Measurements from ENCODE around the gene PSMB1. TPM values are rescaled to one million over a fixed set of nuclear protein-coding genes. Genes with fewer than 3 reads are reported as not detected.
"Not testable (repeated sequence)": the region's sequence is repeated elsewhere in the genome, so short reads cannot be mapped to it uniquely, and the experiment has no call there.

PSMB1 gene
- total RNA-seq, 4 donors from 2014 or later: 340 to 380 (median 357) TPM

DNA sequence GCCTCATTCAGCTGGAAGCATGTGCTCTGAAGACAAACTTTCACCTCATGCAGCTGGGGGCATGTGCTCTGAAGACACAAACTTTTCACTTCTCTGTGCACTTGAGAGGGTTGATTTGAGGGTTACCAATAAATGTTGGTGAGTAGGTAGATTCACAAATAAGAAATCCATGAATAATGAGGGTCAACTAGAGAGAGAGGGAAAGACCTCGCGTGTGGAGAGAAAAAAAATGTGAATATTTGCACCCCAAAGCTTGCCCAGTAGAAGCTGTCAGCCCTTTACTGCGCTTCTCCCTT is 43.4 kb downstream of the PSMB1 start:
- Histone ChIP-seq H3K4me1 (peaks cover 9 to 12% of the 10 kb centered on the region in 2 donors), H3K36me3 (no peaks in the 10 kb centered on the region), H3K27ac (no peak overlapping the region), H3K9me3 (no peaks in the 10 kb centered on the region), H3K27me3 (no peaks in the 10 kb centered on the region), H3K4me3 (no peak overlapping the region)
- ATAC-seq (no peak), DNase-seq (no peak)
- in situ Hi-C loops (cut with MboI; ENCODE audit: low sequenced_read_pairs in 4 of 4) (loop anchor here in 2 of 4 donors (10.0 kb wide), 2 partner anchors 195 to 675 kb away; no protein-coding TSS in a partner anchor), intact Hi-C loops (cut with DNase I; ENCODE audit: low total_unique reads) (loop anchor here (10.0 kb wide), 1 partner anchor 545 kb away; no protein-coding TSS in a partner anchor)
- TF ChIP-seq, protein P1, sequence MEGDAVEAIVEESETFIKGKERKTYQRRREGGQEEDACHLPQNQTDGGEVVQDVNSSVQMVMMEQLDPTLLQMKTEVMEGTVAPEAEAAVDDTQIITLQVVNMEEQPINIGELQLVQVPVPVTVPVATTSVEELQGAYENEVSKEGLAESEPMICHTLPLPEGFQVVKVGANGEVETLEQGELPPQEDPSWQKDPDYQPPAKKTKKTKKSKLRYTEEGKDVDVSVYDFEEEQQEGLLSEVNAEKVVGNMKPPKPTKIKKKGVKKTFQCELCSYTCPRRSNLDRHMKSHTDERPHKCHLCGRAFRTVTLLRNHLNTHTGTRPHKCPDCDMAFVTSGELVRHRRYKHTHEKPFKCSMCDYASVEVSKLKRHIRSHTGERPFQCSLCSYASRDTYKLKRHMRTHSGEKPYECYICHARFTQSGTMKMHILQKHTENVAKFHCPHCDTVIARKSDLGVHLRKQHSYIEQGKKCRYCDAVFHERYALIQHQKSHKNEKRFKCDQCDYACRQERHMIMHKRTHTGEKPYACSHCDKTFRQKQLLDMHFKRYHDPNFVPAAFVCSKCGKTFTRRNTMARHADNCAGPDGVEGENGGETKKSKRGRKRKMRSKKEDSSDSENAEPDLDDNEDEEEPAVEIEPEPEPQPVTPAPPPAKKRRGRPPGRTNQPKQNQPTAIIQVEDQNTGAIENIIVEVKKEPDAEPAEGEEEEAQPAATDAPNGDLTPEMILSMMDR (IDR thresholded peaks at IDR 0.05 in 4 of 5, conservative IDR thresholded peaks at IDR 0.05 in 1 of 5): no peak
- TF ChIP-seq POLR2A (IDR thresholded peaks at IDR 0.05): no peak

DNA sequence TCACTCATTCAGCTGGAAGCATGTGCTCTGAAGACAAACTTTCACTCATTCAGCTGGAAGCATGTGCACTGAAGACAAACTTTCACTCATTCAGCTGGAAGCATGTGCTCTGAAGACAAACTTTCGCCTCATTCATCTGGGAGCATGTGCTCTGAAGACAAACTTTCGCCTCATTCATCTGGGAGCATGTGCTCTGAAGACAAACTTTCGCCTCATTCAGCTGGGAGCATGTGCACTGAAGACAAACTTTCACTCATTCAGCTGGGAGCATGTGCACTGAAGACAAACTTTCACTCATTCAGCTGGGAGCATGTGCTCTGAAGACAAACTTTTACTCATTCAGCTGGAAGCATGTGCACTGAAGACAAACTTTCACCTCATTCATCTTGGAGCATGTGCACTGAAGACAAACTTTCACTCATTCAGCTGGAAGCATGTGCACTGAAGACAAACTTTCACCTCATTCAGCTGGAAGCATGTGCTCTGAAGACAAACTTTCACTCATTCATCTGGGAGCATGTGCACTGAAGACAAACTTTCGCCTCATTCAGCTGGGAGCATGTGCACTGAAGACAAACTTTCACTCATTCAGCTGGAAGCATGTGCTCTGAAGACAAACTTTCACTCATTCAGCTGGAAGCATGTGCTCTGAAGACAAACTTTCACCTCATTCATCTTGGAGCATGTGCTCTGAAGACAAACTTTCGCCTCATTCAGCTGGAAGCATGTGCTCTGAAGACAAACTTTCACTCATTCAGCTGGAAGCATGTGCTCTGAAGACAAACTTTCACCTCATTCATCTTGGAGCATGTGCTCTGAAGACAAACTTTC is 44.0 kb downstream of the PSMB1 start:
- in situ Hi-C loops (cut with MboI; ENCODE audit: low sequenced_read_pairs in 4 of 4); H3K27ac ChIP-seq; ATAC-seq; H3K27me3 ChIP-seq; DNase-seq; H3K9me3 ChIP-seq; H3K4me1 ChIP-seq; H3K4me3 ChIP-seq; intact Hi-C loops (cut with DNase I; ENCODE audit: low total_unique reads); H3K36me3 ChIP-seq: not testable (repeated sequence)

DNA sequence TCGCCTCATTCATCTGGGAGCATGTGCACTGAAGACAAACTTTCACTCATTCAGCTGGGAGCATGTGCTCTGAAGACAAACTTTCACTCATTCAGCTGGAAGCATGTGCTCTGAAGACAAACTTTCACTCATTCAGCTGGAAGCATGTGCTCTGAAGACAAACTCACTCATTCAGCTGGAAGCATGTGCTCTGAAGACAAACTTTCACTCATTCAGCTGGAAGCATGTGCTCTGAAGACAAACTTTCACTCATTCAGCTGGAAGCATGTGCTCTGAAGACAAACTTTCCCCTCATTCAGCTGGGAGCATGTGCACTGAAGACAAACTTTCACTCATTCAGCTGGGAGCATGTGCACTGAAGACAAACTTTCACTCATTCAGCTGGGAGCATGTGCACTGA is 44.8 kb downstream of the PSMB1 start:
- H3K36me3 ChIP-seq; intact Hi-C loops (cut with DNase I; ENCODE audit: low total_unique reads); in situ Hi-C loops (cut with MboI; ENCODE audit: low sequenced_read_pairs in 4 of 4); H3K27ac ChIP-seq; ATAC-seq; DNase-seq; H3K4me1 ChIP-seq; H3K4me3 ChIP-seq; H3K27me3 ChIP-seq; H3K9me3 ChIP-seq: not testable (repeated sequence)

DNA sequence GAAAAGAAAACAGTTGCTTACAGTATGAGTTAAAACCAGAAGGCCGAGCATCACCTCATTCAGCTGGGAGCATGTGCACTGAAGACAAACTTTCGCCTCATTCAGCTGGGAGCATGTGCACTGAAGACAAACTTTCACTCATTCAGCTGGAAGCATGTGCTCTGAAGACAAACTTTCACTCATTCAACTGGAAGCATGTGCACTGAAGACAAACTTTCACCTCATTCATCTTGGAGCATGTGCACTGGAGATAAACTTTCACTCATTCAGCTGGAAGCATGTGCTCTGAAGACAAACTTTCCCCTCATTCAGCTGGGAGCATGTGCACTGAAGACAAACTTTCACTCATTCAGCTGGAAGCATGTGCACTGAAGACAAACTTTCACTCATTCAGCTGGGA is 45.4 kb downstream of the PSMB1 start:
- H3K9me3 ChIP-seq; H3K36me3 ChIP-seq; H3K27ac ChIP-seq; DNase-seq; H3K4me3 ChIP-seq; H3K27me3 ChIP-seq; intact Hi-C loops (cut with DNase I; ENCODE audit: low total_unique reads); H3K4me1 ChIP-seq; in situ Hi-C loops (cut with MboI; ENCODE audit: low sequenced_read_pairs in 4 of 4); ATAC-seq: not testable (repeated sequence)

DNA sequence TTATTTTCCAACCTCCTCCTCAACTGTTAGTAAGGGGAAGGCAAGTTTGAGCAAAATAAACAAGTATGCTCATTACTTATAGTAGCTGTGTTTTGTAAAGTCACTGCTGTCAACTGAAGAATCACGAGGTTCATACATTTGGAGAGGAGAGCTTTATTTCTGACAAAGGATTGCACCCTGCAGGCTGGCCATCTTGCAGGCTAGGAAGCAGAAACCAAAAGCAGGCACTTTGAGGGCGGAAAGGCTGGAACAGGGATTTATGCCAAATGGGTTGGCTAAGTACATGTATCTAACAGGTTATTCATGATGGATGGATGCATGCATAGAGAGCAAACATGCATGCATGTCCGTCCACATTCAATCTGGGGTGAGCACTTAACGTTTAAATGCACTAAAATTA is 46.7 kb downstream of the PSMB1 start:
- Histone ChIP-seq H3K4me3 (no peak overlapping the region), H3K36me3 (no peaks in the 10 kb centered on the region), H3K4me1 (peaks cover 8 to 9% of the 10 kb centered on the region in 2 donors), H3K27me3 (no peaks in the 10 kb centered on the region), H3K9me3 (no peaks in the 10 kb centered on the region), H3K27ac (no peak overlapping the region)
- in situ Hi-C loops (cut with MboI; ENCODE audit: low sequenced_read_pairs in 4 of 4) (no loop called here), intact Hi-C loops (cut with DNase I; ENCODE audit: low total_unique reads) (no loop called here)
- ATAC-seq: no peak
- DNase-seq: no peak
- TF ChIP-seq, protein P1 (IDR thresholded peaks at IDR 0.05 in 4 of 5, conservative IDR thresholded peaks at IDR 0.05 in 1 of 5): no peak
- no peak for TF ChIP-seq POLR2A (IDR thresholded peaks at IDR 0.05)

DNA sequence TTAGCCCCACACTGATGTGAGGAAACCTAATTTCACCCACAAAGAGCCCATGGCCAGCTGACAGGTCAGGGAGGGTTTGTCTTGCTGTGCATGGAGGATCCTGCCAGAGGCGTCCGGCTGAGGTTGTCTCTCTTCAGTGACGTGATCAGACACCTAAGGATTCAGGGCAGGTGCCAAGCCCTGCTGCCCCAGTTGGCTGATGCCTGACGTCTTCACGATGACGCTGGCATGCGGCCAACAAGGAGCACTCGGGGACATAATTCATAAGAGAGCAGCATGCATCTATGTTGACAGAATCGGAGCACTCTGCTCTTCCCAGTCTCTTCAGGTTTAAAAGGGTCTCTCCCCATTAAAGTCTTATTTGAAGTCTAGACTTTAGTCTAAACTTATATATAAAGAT is 47.8 kb downstream of the PSMB1 start:
- Histone ChIP-seq H3K4me3 (no peak overlapping the region), H3K27me3 (no peaks in the 10 kb centered on the region), H3K36me3 (no peaks in the 10 kb centered on the region), H3K9me3 (no peaks in the 10 kb centered on the region), H3K4me1 (peaks cover 8 to 9% of the 10 kb centered on the region in 2 donors), H3K27ac (no peak overlapping the region)
- TF ChIP-seq, protein P1 (IDR thresholded peaks at IDR 0.05 in 4 of 5, conservative IDR thresholded peaks at IDR 0.05 in 1 of 5): no peak
- no peak for TF ChIP-seq POLR2A (IDR thresholded peaks at IDR 0.05)
- in situ Hi-C loops (cut with MboI; ENCODE audit: low sequenced_read_pairs in 4 of 4) (no loop called here), intact Hi-C loops (cut with DNase I; ENCODE audit: low total_unique reads) (no loop called here)
- ATAC-seq: peak; percentile 49 to 58
- DNase-seq: peak; percentile 38 to 45
